ENCODE results near the gene FHIT.

The FHIT gene

GRCh38 chr3:60600848-60601247 lies 650.4 kb downstream of the FHIT start:
- Histone ChIP-seq H3K4me2 (ENCODE audit: low read depth, low read length, poor library complexity, severe bottlenecking) (no peak overlapping the region), H3K36me3 (ENCODE audit: low read length) (no peaks in the 10 kb centered on the region), H3K27me3 (ENCODE audit: low read length) (no peaks in the 10 kb centered on the region), H4K20me1 (ENCODE audit: low read depth, low read length) (no peaks in the 10 kb centered on the region), H3K27ac (ENCODE audit: low read depth, low read length) (no peak overlapping the region), H3K79me2 (ENCODE audit: insufficient read depth, low read length) (no peaks in the 10 kb centered on the region), H3F3A (ENCODE audit: insufficient read depth) (no peaks in the 10 kb centered on the region), H3K9me3 (ENCODE audit: insufficient read depth, low read length) (no peaks in the 10 kb centered on the region), H2AFZ (ENCODE audit: low read depth, low read length, severe bottlenecking) (no peak overlapping the region), H3K9ac (ENCODE audit: low read length) (no peak overlapping the region), H3K9me2 (replicated peaks; ENCODE audit: insufficient read depth, low read length) (no peaks in the 10 kb centered on the region), H3K4me3 (ENCODE audit: insufficient read depth, low read length, poor library complexity, severe bottlenecking) (no peak overlapping the region)
- TF ChIP-seq EZH2phosphoT487 (conservative IDR thresholded peaks at IDR 0.05; ENCODE audit: low read length) = no peak
- no peak for TF ChIP-seq CTCF (IDR thresholded peaks at IDR 0.05; ENCODE audit: insufficient read depth, low read length, poor library complexity, severe bottlenecking)

- Histone ChIP-seq H3K27ac (ENCODE audit: low read depth, low read length) (no peak overlapping the region), H3K27me3 (ENCODE audit: low read length) (no peaks in the 10 kb centered on the region), H3F3A (ENCODE audit: insufficient read depth) (no peaks in the 10 kb centered on the region), H2AFZ (ENCODE audit: low read depth, low read length, severe bottlenecking) (no peak overlapping the region), H4K20me1 (ENCODE audit: low read depth, low read length) (no peaks in the 10 kb centered on the region), H3K36me3 (ENCODE audit: low read length) (no peaks in the 10 kb centered on the region), H3K9me2 (replicated peaks; ENCODE audit: insufficient read depth, low read length) (no peaks in the 10 kb centered on the region), H3K4me2 (ENCODE audit: low read depth, low read length, poor library complexity, severe bottlenecking) (no peak overlapping the region), H3K79me2 (ENCODE audit: insufficient read depth, low read length) (no peaks in the 10 kb centered on the region), H3K4me3 (ENCODE audit: insufficient read depth, low read length, poor library complexity, severe bottlenecking) (no peak overlapping the region), H3K9ac (ENCODE audit: low read length) (no peak overlapping the region), H3K9me3 (ENCODE audit: insufficient read depth, low read length) (no peaks in the 10 kb centered on the region)
- TF ChIP-seq CTCF (IDR thresholded peaks at IDR 0.05; ENCODE audit: insufficient read depth, low read length, poor library complexity, severe bottlenecking) = no peak
- TF ChIP-seq EZH2phosphoT487 (conservative IDR thresholded peaks at IDR 0.05; ENCODE audit: low read length) = no peak
These were observed 651.7 kb downstream of the FHIT start for GRCh38 chr3:60599586-60599985.

- H2AFZ ChIP-seq (ENCODE audit: low read depth, low read length, severe bottlenecking) = no peak overlapping the region
- TF ChIP-seq CTCF (IDR thresholded peaks at IDR 0.05; ENCODE audit: insufficient read depth, low read length, poor library complexity, severe bottlenecking) (no peak), EZH2phosphoT487 (conservative IDR thresholded peaks at IDR 0.05; ENCODE audit: low read length) (no peak)
- H3K9me2 ChIP-seq (replicated peaks; ENCODE audit: insufficient read depth, low read length) = no peaks in the 10 kb centered on the region
- H3K9ac ChIP-seq (ENCODE audit: low read length) = no peak overlapping the region
- H3K9me3 ChIP-seq (ENCODE audit: insufficient read depth, low read length) = no peaks in the 10 kb centered on the region
- H3K27me3 ChIP-seq (ENCODE audit: low read length) = no peaks in the 10 kb centered on the region
- no peaks in the 10 kb centered on the region for H3K36me3 ChIP-seq (ENCODE audit: low read length)
- H3K4me3 ChIP-seq (ENCODE audit: insufficient read depth, low read length, poor library complexity, severe bottlenecking) = no peak overlapping the region
- no peaks in the 10 kb centered on the region for H4K20me1 ChIP-seq (ENCODE audit: low read depth, low read length)
- H3K4me2 ChIP-seq (ENCODE audit: low read depth, low read length, poor library complexity, severe bottlenecking) = no peak overlapping the region
- H3K27ac ChIP-seq (ENCODE audit: low read depth, low read length) = no peak overlapping the region
- no peaks in the 10 kb centered on the region for H3K79me2 ChIP-seq (ENCODE audit: insufficient read depth, low read length)
- H3F3A ChIP-seq (ENCODE audit: insufficient read depth) = no peaks in the 10 kb centered on the region
These were observed 652.6 kb downstream of the FHIT start for GRCh38 chr3:60598671-60599070.
